Measurements from ENCODE around the gene SEPHS2.
"Not testable (repeated sequence)": the region's sequence is repeated elsewhere in the genome, so short reads cannot be mapped to it uniquely, and the experiment has no call there.

Gene SEPHS2

GRCh38 chr16:30482366-30482765 lies 36.7 kb upstream of the SEPHS2 start:
- Histone ChIP-seq H3K36me3 (ENCODE audit: control insufficient read depth in 1 of 2, insufficient read depth in 2 of 2, low read length in 2 of 2) (peaks cover 0 to 7% of the 10 kb centered on the region in 2 donors), H3K27ac (ENCODE audit: low read depth, low read length) (no peak overlapping the region), H3K9me3 (ENCODE audit: control insufficient read depth in 1 of 2, low read length in 2 of 2) (no peaks in the 10 kb centered on the region), H3K9ac (ENCODE audit: low read depth in 1 of 2, low read length in 2 of 2) (no peak overlapping the region), H3K4me1 (ENCODE audit: control insufficient read depth in 1 of 2, insufficient read depth in 2 of 2, low read length in 2 of 2) (no peaks in the 10 kb centered on the region), H3K27me3 (ENCODE audit: control insufficient read depth in 1 of 2, insufficient read depth in 2 of 2, low read length in 2 of 2) (no peaks in the 10 kb centered on the region), H3K4me3 (ENCODE audit: low read depth in 1 of 2, low read length in 2 of 2) (no peak overlapping the region)

DNA sequence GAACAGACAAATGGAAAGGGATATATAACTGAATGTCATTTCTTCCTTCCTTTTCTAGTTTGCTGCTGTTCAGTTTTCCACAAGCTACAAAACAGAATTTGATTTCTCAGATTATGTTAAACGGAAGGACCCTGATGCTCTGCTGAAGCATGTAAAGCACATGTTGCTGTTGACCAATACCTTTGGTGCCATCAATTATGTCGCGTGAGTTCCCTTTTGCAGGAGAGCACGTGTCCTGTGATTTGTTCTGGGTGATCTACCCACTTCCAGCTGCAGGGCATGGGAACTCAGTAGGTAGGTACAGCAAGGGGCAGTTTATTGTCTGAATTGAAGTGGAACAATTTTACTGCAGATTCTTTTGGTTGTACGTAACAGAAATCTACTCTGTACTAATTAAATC lies 35.7 kb upstream of the SEPHS2 start:
- Histone ChIP-seq H3K9me3 (ENCODE audit: control insufficient read depth in 1 of 2, low read length in 2 of 2) (no peaks in the 10 kb centered on the region), H3K4me3 (ENCODE audit: low read depth in 1 of 2, low read length in 2 of 2) (no peak overlapping the region), H3K36me3 (ENCODE audit: control insufficient read depth in 1 of 2, insufficient read depth in 2 of 2, low read length in 2 of 2) (peaks cover 0 to 7% of the 10 kb centered on the region in 2 donors), H3K27me3 (ENCODE audit: control insufficient read depth in 1 of 2, insufficient read depth in 2 of 2, low read length in 2 of 2) (no peaks in the 10 kb centered on the region), H3K27ac (ENCODE audit: low read depth, low read length) (no peak overlapping the region), H3K4me1 (ENCODE audit: control insufficient read depth in 1 of 2, insufficient read depth in 2 of 2, low read length in 2 of 2) (no peaks in the 10 kb centered on the region), H3K9ac (ENCODE audit: low read depth in 1 of 2, low read length in 2 of 2) (no peak overlapping the region)

DNA sequence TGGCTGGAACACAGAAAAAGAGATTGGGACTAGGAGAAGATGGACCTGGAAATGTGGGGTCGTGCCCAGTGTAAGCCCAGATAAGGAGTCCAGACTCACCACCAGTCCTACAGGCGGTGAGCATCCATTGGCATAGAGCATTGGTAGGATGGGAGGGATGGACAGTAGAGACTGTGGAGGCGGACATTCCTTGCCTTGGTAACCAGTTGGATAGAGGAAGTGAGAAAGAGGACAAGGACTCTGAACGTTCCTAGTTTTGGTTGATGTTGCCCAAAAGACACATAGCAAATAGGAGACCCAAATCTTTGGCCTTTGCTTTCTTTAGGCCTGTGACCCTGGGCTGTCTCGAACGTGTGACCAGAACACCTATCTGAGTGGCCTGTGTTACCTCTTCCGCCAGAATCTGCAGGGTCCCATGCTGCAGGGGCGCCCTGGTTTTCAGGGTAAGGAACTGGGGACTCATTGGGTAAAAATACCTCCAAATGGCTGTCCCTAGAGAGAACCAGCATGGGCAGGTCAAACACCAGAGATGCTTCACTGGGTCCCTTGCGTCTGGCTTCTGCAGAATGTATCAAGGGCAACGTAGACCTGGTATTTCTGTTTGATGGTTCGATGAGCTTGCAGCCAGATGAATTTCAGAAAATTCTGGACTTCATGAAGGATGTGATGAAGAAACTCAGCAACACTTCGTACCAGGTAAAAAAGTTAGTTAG lies 33.2 kb upstream of the SEPHS2 start:
- H3K4me1 ChIP-seq (ENCODE audit: control insufficient read depth in 1 of 2, insufficient read depth in 2 of 2, low read length in 2 of 2) = no peaks in the 10 kb centered on the region
- H3K27me3 ChIP-seq (ENCODE audit: control insufficient read depth in 1 of 2, insufficient read depth in 2 of 2, low read length in 2 of 2) = no peaks in the 10 kb centered on the region
- H3K4me3 ChIP-seq (ENCODE audit: low read depth in 1 of 2, low read length in 2 of 2) = no peak overlapping the region
- H3K27ac ChIP-seq (ENCODE audit: low read depth, low read length) = no peak overlapping the region
- peaks cover 0 to 5% of the 10 kb centered on the region in 2 donors for H3K36me3 ChIP-seq (ENCODE audit: control insufficient read depth in 1 of 2, insufficient read depth in 2 of 2, low read length in 2 of 2)
- no peaks in the 10 kb centered on the region for H3K9me3 ChIP-seq (ENCODE audit: control insufficient read depth in 1 of 2, low read length in 2 of 2)
- no peak overlapping the region for H3K9ac ChIP-seq (ENCODE audit: low read depth in 1 of 2, low read length in 2 of 2)

GRCh38 chr16:30477773-30478172 lies 32.1 kb upstream of the SEPHS2 start:
- H3K9ac ChIP-seq (ENCODE audit: low read depth in 1 of 2, low read length in 2 of 2); H3K36me3 ChIP-seq (ENCODE audit: control insufficient read depth in 1 of 2, insufficient read depth in 2 of 2, low read length in 2 of 2); H3K4me1 ChIP-seq (ENCODE audit: control insufficient read depth in 1 of 2, insufficient read depth in 2 of 2, low read length in 2 of 2); H3K4me3 ChIP-seq (ENCODE audit: low read depth in 1 of 2, low read length in 2 of 2); H3K27me3 ChIP-seq (ENCODE audit: control insufficient read depth in 1 of 2, insufficient read depth in 2 of 2, low read length in 2 of 2); H3K27ac ChIP-seq (ENCODE audit: low read depth, low read length); H3K9me3 ChIP-seq (ENCODE audit: control insufficient read depth in 1 of 2, low read length in 2 of 2): not testable (repeated sequence)

DNA sequence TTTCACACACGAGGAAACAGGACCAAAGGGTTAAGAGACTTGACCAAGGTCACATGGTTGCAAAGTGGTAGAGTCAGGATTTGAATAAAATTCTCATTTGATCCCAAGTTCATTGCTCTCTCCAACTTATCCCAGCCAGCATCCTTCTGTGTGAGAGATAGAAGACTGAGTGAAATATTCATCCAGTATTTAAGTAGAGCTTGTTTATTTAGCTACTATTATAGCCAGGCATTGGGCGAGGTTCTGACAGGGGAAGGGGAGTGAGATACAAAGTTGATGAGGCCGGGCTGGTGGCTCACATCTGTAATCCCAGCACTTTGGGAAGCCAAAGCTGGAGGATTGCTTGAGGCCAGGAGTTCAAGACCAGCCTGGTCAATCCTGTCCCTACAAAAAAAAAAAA lies 31.3 kb upstream of the SEPHS2 start:
- Histone ChIP-seq H3K9me3 (ENCODE audit: control insufficient read depth in 1 of 2, low read length in 2 of 2) (no peaks in the 10 kb centered on the region), H3K27ac (ENCODE audit: low read depth, low read length) (no peak overlapping the region), H3K4me3 (ENCODE audit: low read depth in 1 of 2, low read length in 2 of 2) (no peak overlapping the region)

DNA sequence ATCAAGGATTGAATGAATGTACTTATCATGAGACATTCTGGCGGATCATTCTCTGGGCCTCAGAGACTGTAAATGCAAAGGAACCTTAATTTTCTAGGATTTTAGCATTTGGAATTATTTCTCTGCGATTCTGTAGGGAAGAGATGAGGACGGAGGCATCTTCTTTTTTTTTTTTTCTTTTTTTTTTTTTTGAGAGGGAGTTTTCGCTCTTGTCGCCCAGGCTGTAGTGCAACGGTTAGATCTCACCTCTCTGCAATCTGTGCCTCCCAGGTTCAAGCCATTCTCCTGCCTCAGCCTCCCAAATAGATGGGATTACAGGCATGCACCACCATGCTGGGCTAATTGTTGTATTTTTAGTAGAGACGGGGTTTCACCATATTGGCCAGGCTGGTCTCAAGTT lies 29.0 kb upstream of the SEPHS2 start:
- peak overlapping the region in 1 of 2 donors; percentile 53 for H3K4me3 ChIP-seq (ENCODE audit: low read depth in 1 of 2, low read length in 2 of 2)
- no peaks in the 10 kb centered on the region for H3K27me3 ChIP-seq (ENCODE audit: control insufficient read depth in 1 of 2, insufficient read depth in 2 of 2, low read length in 2 of 2)
- H3K4me1 ChIP-seq (ENCODE audit: control insufficient read depth in 1 of 2, insufficient read depth in 2 of 2, low read length in 2 of 2) = peaks cover 0 to 4% of the 10 kb centered on the region in 2 donors
- no peak overlapping the region for H3K27ac ChIP-seq (ENCODE audit: low read depth, low read length)
- H3K9ac ChIP-seq (ENCODE audit: low read depth in 1 of 2, low read length in 2 of 2) = no peak overlapping the region
- no peaks in the 10 kb centered on the region for H3K36me3 ChIP-seq (ENCODE audit: control insufficient read depth in 1 of 2, insufficient read depth in 2 of 2, low read length in 2 of 2)
- no peaks in the 10 kb centered on the region for H3K9me3 ChIP-seq (ENCODE audit: control insufficient read depth in 1 of 2, low read length in 2 of 2)

More for the DNA sequence above, 31.3 kb upstream of the SEPHS2 start:
- no peak overlapping the region for H3K9ac ChIP-seq (ENCODE audit: low read depth in 1 of 2, low read length in 2 of 2)
- H3K27me3 ChIP-seq (ENCODE audit: control insufficient read depth in 1 of 2, insufficient read depth in 2 of 2, low read length in 2 of 2) = no peaks in the 10 kb centered on the region
- peaks cover 0 to 4% of the 10 kb centered on the region in 2 donors for H3K4me1 ChIP-seq (ENCODE audit: control insufficient read depth in 1 of 2, insufficient read depth in 2 of 2, low read length in 2 of 2)
- no peaks in the 10 kb centered on the region for H3K36me3 ChIP-seq (ENCODE audit: control insufficient read depth in 1 of 2, insufficient read depth in 2 of 2, low read length in 2 of 2)

DNA sequence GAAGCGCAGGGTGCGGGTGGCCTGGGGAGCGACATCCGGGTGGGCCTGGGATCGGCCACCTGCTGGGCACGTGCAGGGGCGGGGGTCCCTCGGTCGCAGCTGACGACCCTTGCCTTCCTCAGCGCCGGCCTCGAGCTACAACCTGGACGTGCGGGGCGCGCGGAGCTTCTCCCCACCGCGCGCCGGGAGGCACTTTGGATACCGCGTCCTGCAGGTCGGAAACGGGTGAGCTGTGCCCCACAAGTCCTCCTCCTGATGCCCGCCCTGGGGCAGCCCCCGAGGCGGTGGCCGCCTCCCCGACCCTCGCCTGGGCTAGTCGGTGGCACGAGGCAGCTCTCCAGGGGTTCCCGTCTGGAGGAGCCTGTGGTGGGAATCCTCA lies 28.4 kb upstream of the SEPHS2 start:
- H3K27ac ChIP-seq (ENCODE audit: low read depth, low read length) = no peak overlapping the region
- H3K9me3 ChIP-seq (ENCODE audit: control insufficient read depth in 1 of 2, low read length in 2 of 2) = no peaks in the 10 kb centered on the region
- peaks cover 0 to 4% of the 10 kb centered on the region in 2 donors for H3K4me1 ChIP-seq (ENCODE audit: control insufficient read depth in 1 of 2, insufficient read depth in 2 of 2, low read length in 2 of 2)
- no peaks in the 10 kb centered on the region for H3K27me3 ChIP-seq (ENCODE audit: control insufficient read depth in 1 of 2, insufficient read depth in 2 of 2, low read length in 2 of 2)
- no peaks in the 10 kb centered on the region for H3K36me3 ChIP-seq (ENCODE audit: control insufficient read depth in 1 of 2, insufficient read depth in 2 of 2, low read length in 2 of 2)
- H3K4me3 ChIP-seq (ENCODE audit: low read depth in 1 of 2, low read length in 2 of 2) = peak overlapping the region; percentile 53 to 62
- H3K9ac ChIP-seq (ENCODE audit: low read depth in 1 of 2, low read length in 2 of 2) = no peak overlapping the region

- Histone ChIP-seq H3K9ac (ENCODE audit: low read depth in 1 of 2, low read length in 2 of 2) (peak overlapping the region in 1 of 2 donors; percentile 36), H3K4me1 (ENCODE audit: control insufficient read depth in 1 of 2, insufficient read depth in 2 of 2, low read length in 2 of 2) (peaks cover 0 to 4% of the 10 kb centered on the region in 2 donors), H3K9me3 (ENCODE audit: control insufficient read depth in 1 of 2, low read length in 2 of 2) (no peaks in the 10 kb centered on the region), H3K27ac (ENCODE audit: low read depth, low read length) (no peak overlapping the region), H3K27me3 (ENCODE audit: control insufficient read depth in 1 of 2, insufficient read depth in 2 of 2, low read length in 2 of 2) (no peaks in the 10 kb centered on the region), H3K4me3 (ENCODE audit: low read depth in 1 of 2, low read length in 2 of 2) (peak overlapping the region; percentile 53 to 62), H3K36me3 (ENCODE audit: control insufficient read depth in 1 of 2, insufficient read depth in 2 of 2, low read length in 2 of 2) (no peaks in the 10 kb centered on the region)
Measured at GRCh38 chr16:30473231-30474073, 27.8 kb upstream of the SEPHS2 start.

DNA sequence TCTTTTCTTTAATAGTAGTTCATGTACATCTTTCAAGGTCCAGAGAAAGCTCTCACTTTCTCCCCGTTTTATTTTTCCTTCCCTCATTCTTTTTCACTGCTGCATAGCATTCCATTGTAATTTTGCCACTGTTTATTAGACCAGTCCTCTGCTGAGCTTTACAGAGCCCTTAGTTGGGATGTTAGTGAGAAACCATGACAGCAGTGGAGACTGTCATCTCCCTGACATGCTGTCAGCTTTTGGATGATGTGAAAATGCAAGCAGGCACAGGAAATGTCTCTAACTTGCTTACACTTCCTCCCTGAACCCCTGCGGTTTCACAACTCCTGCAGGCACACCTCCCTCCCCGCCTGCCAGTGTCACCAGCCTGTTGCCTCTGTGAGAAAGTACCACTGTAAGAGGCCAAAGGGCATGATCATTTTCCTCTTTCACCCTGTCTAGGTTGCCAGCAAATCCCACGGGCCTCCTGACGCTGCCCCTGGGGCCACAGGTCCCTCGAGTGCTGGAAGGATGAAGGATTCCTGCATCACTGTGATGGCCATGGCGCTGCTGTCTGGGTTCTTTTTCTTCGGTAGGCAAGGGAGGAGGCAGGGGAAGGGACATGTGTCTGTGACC lies 26.8 kb upstream of the SEPHS2 start, which contains the start of gene ITGAL:
ITGAL (plus strand) TSS at position 415 of the 615 bp plus-strand sequence; CDS start at position 511, 96 bp downstream.
- peaks cover 0 to 4% of the 10 kb centered on the region in 2 donors for H3K4me1 ChIP-seq (ENCODE audit: control insufficient read depth in 1 of 2, insufficient read depth in 2 of 2, low read length in 2 of 2)
- peak within 1 kb of the TSS; percentile 53 to 62 for H3K4me3 ChIP-seq (ENCODE audit: low read depth in 1 of 2, low read length in 2 of 2)
- H3K9me3 ChIP-seq (ENCODE audit: control insufficient read depth in 1 of 2, low read length in 2 of 2) = no peaks in the 10 kb centered on the region
- peak within 1 kb of the TSS; percentile 52 for H3K27ac ChIP-seq (ENCODE audit: low read depth, low read length)
- no peaks in the 10 kb centered on the region for H3K27me3 ChIP-seq (ENCODE audit: control insufficient read depth in 1 of 2, insufficient read depth in 2 of 2, low read length in 2 of 2)
- H3K36me3 ChIP-seq (ENCODE audit: control insufficient read depth in 1 of 2, insufficient read depth in 2 of 2, low read length in 2 of 2) = no peaks in the 10 kb centered on the region
- peak within 1 kb of the TSS; percentile 36 to 38 for H3K9ac ChIP-seq (ENCODE audit: low read depth in 1 of 2, low read length in 2 of 2)

- no peak overlapping the region for H3K27ac ChIP-seq (ENCODE audit: low read depth, low read length)
Measured at GRCh38 chr16:30470632-30470995, 24.9 kb upstream of the SEPHS2 start.

More at GRCh38 chr16:30470632-30470995, 24.9 kb upstream of the SEPHS2 start:
- Histone ChIP-seq H3K9ac (ENCODE audit: low read depth in 1 of 2, low read length in 2 of 2) (no peak overlapping the region), H3K4me3 (ENCODE audit: low read depth in 1 of 2, low read length in 2 of 2) (no peak overlapping the region), H3K27me3 (ENCODE audit: control insufficient read depth in 1 of 2, insufficient read depth in 2 of 2, low read length in 2 of 2) (no peaks in the 10 kb centered on the region), H3K4me1 (ENCODE audit: control insufficient read depth in 1 of 2, insufficient read depth in 2 of 2, low read length in 2 of 2) (peaks cover 0 to 4% of the 10 kb centered on the region in 2 donors), H3K36me3 (ENCODE audit: control insufficient read depth in 1 of 2, insufficient read depth in 2 of 2, low read length in 2 of 2) (no peaks in the 10 kb centered on the region), H3K9me3 (ENCODE audit: control insufficient read depth in 1 of 2, low read length in 2 of 2) (no peaks in the 10 kb centered on the region)
